HG02840 (cell line): ENCODE data around the gene U2AF2.

Experiments used
- ATAC-seq: cut with Tn5 transposase; IDR thresholded peaks from one replicate; pipeline ENCODE4 v1.9.1; 2021; ENCODE audit warnings: mild to moderate bottlenecking, moderate library complexity, moderate number of reproducible peaks; ENCODE audit not compliant: unreplicated experiment, low FRiP score

U2AF2 gene

DNA sequence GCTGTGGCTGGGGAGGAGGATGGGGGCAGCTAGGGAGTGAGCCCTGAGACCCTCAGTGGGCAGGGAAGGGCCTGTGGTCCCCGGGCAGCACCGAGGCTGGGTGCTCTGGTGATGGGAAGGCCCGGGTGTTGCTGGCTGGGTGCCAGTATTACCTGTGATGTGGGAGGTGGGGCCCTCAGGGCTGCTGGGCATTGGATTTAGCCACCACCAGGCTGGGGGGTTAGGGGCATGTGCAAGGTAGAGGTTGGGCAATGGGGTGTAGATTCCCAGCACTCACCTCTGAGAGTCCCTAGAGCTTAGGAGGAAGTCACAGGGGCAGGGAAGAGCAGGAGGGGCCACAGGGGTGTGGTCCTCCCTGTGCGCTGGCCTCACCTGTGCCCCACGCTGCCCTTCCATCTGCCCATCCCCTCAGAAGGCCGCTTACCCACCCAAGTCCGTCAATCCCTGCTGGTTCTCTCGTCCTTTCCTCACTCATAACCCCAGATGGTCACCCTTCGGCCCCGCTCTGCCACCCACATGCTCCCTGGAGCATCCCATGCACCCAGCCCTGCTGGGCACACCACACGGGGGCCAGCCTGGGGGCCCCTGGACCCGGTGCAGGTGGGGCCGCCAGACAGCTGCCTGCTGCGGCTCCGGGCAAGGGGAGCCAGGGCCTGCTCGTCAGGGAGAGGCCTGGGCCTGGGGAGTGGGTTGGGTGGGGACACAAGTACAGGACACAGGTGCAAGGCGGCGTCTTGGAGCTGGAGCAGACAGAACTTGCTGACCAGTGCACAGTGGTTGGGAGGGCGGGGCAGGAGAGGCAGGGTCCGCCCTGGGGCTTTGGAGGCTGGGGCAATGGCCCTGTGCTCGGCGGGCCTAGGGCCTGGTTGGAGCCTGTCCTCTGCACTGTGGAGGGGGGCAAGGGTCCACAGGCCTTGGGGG lies 32.7 kb downstream of the U2AF2 start:
- no peak for ATAC-seq

DNA sequence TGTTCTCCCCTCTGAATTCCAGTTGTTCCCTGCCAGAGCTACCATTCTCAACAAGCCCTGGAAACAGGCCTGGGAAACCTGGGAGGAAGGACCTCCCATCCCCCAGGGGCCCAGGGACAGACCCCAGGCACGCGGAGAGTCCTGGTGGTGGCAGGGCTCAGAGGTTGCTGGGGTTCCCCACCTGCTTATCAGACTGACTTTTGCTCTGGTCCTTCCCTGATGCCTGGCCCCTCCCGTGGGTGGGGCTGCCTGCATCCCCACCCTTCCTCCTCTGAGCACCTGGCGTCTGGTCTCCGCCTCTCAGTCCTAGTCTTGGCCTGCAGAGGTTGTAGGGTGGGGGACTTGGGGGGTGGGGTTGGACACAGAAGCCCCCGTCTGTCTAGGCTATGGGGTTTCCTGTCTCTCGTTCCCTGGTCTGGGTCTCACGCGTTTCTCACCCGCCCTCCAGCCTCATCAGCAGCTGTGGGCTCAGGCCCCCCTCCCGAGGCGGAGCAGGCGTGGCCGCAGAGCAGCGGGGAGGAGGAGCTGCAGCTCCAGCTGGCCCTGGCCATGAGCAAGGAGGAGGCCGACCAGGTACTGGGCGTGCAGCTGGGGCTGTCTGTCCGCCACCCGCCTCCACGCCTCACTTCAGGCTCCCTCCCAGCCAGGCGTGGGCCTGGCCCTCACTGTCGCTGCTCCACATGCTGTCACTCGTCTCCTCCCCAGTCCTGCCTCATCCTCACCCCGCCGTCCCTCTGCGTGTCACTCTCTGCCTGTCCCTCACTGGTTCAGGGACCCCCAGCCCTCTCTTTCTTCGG lies 33.8 kb downstream of the U2AF2 start:
- no peak for ATAC-seq

DNA sequence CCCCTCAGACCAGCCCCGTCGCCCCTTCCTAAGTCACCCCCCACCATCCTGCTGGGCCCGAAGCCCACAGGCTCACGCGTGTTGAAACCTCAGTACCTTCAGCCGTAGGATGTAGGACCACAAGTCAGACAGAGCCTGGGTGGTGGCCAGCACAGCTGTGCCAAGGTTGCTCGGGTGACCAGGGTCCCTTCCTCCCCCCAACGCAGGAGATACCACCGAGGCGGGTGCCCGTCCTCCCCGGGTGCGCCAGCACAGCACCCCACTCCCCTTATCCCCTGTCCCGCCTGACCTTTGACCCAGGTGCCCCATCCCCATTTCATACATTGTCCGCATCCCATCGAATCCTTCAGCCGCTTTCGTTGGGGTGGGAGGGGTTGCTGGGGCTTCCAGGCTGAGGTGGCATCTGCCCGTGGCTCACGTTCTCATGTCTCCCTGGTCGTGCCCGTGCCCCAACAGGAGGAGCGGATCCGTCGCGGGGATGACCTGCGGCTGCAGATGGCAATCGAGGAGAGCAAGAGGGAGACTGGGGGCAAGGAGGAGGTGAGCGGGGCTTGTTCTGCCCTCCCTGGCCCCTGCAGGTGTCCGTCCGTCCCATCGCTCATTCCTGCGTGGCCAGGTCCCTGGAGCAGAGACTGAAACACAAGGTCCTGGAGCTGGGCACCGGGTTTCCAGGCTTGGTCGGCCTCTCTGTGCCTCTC lies 34.7 kb downstream of the U2AF2 start:
- ATAC-seq, result no peak

DNA sequence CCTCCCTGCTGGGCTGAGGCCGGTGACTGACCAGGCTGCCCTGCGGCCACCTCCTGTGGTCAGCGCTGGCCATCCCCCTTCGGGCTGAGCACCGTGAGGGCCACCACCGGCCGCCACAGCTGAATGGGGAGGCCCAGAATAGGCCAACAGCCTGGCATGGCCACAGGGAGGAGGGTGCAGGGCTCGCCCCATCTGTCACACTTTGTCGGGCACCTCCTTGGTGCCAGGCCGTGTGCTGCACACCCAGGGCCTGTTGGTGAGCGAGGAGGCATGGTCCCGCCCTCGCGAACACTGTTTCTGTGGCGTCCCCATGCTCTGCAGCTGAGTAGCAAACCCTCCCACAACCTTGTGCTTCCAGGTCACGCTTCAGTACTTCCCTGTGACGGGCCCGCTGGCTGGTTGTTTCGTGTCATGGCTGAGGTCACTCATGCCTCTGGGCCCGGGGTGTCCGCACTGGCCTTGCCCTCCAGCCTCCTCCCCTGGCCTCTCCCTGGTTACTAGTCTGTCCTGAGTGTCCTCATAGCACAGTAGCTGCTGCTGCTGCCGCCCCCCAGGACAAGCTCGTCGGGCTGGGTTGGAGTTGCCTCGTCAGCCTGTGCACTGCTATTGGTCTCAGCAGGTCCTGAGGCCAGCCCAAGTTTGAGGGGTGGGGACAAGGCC lies 35.4 kb downstream of the U2AF2 start:
- no peak for ATAC-seq

DNA sequence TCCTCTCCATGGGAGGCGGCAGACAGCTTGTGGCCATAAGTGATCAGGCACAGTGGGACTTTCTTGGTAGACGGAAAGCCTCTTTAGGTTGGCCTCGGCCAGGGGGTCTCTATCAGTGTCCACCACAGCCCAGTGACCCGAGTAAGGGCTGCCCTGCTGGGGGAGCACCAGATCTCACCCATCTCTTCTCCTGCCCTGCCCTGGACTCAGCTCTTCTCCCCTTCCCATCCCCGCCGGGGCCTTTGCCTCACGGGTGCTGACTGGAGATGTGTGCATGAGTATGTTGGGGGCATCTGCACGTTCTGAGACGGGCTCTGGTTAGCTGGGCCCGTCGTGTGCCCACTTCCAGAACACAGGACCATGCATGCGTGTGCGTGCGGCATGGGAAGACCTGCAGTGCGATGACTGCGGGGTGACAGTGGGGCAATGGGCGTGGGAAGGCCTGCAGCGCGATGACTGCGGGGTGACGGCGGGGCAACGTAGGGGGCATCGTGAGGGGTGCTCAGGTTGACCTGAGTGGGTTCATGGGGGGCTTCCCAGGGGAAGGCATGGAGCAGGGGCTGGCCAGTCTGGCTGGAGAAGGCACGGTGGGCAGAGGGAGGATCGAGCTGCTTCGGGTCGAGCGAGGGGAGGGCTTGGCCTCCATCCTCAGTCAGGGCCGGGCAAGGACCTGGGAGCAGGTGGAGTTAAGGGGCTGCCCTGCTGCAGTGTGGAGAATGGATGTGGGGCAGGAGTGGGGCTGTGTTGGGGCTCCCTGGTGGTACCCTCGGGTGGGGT lies 36.1 kb downstream of the U2AF2 start:
- no peak for ATAC-seq

DNA sequence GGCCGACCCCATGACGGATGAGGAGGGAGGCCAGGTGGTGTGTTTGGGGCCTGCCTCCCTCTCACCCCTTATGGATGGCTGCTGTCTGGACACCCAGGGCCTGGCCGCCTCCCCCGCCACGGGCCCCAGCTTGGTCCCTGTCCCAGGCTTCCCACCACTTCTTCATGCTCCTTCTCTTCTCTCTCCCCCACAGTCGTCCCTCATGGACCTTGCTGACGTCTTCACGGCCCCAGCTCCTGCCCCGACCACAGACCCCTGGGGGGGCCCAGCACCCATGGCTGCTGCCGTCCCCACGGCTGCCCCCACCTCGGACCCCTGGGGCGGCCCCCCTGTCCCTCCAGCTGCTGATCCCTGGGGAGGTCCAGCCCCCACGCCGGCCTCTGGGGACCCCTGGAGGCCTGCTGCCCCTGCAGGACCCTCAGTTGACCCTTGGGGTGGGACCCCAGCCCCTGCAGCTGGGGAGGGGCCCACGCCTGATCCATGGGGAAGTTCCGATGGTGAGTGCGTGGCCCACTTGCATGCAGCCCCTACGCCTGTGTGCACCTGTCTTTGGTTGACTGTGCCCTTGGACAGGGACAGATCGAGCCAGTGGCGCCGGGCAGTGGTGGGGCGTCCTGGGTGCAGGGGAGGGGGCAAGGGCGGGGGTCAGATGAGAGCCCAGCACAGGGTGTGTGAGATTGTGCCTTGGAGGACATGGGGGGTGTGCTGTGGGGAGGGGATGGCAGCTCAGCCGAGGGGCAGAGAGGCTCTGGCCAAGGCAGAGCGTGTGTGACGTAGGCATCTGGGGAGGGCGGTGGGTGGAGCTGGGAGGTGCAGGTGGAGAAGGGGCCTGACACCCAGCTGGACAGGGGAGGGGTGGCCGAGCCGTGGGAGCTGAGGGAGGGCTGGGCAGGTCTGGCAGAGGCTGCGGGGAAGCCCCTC lies 37.0 kb downstream of the U2AF2 start:
- ATAC-seq, result no peak

- ATAC-seq, result no peak
These were observed 37.8 kb downstream of the U2AF2 start for GRCh38 chr19:55692681-55693081.

GRCh38 chr19:55693336-55693974 lies 38.6 kb downstream of the U2AF2 start:
- ATAC-seq, result no peak

- ATAC-seq, result no peak
These were observed 39.4 kb downstream of the U2AF2 start for GRCh38 chr19:55694241-55694655.

DNA sequence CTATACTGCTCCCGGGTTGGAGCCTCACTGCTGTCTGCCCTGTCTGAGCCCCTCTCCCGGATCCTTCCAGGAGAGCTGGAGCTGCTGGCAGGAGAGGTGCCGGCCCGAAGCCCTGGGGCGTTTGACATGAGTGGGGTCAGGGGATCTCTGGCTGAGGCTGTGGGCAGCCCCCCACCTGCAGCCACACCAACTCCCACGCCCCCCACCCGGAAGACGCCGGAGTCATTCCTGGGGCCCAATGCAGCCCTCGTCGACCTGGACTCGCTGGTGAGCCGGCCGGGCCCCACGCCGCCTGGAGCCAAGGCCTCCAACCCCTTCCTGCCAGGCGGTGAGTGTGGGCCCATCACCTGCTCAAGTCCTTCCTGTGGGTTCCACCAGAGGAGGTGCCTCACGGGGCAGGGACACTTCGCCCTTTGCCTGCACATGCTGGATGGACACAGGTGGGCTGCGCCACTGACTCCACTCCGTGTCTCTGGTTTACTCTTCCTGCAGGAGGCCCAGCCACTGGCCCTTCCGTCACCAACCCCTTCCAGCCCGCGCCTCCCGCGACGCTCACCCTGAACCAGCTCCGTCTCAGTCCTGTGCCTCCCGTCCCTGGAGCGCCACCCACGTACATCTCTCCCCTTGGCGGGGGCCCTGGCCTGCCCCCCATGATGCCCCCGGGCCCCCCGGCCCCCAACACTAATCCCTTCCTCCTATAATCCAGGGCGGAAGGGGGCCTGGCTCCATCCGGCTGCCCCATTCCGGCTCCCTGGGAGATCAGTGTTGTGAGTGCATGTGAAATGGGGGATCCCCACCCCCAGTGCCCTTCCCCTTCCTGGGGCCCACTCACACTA lies 40.0 kb downstream of the U2AF2 start:
- no peak for ATAC-seq

- ATAC-seq, result no peak
These were observed 40.9 kb downstream of the U2AF2 start for GRCh38 chr19:55695511-55696290.

GRCh38 chr19:55696301-55697068 lies 41.6 kb downstream of the U2AF2 start:
- no peak for ATAC-seq

DNA sequence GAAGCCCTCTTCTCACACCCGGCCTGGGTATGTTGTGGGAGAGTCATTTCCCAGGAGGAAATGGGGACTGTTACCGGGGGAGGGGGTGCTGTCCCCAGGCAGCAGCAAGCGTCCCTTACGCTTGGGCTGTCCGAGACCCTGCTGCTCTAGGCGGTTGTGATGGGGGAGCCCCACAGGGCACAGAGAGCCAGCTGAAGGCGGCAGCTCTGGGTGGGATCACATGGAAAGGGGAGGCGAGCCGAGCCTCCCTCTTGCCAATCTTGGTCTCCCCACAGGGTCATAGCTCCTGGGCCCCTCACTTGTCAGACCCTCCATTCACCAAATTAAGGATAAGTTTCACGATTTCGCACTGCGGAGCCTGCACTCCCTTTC lies 42.2 kb downstream of the U2AF2 start:
- ATAC-seq, result no peak

GRCh38 chr19:55697698-55698097 lies 42.9 kb downstream of the U2AF2 start:
- no peak for ATAC-seq

- ATAC-seq, result no peak
These were observed 43.4 kb downstream of the U2AF2 start for GRCh38 chr19:55698256-55698655.

GRCh38 chr19:55699221-55699620 lies 44.4 kb downstream of the U2AF2 start:
- ATAC-seq, result no peak
